B cell (primary cell): Measurements from ENCODE around the gene GOLGA1.

Experiments
- CTCF ChIP-seq: fragments of 200-600 bp; IDR thresholded peaks from one replicate; pipeline ENCODE4 v1.8.0; 2022; ENCODE audit warnings: antibody characterized with exemption, mild to moderate bottlenecking
- EZH2 ChIP-seq: IDR thresholded peaks from 2 replicates; pipeline ENCODE4 v1.6.1; 2012; ENCODE audit warnings: borderline replicate concordance, low read depth, mild to moderate bottlenecking, moderate library complexity, low read length; ENCODE audit not compliant: insufficient read depth, poor library complexity, severe bottlenecking

DNA sequence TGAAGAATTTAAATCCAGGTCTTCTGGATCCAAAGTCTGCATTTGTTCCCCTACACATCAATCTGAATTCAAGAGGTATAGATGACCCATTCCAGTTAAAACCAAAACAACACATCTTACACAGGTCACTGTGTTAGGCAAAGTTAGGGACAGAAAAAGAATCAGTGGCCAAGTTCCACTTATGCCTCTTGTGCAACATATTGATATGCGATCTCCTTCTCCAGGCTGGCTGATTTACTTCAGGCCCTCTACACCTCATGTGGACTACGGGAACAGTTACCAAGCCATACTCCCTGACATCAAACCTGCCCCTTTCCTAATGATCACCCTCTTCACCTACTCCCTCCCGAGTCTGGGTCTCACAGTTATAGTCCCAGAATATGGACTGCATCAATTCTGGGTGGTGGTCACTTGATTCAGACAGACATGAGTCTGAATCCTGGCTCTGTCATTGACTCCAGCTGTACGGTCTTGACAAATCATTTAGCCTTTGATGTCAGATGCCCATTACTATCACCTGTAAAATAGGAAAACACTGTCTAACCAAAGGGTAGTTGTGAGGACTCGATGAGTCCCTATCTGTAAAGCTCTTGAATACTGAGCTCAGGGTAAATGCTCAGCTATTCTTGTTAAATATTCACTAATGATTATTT lies 26.0 kb downstream of the GOLGA1 start:
- no peak for TF ChIP-seq EZH2
- no peak for TF ChIP-seq CTCF
